HS-5 (cell line): Measurements from ENCODE around the gene PCDHA1.
"Not testable (repeated sequence)": the region's sequence is repeated elsewhere in the genome, so short reads cannot be mapped to it uniquely, and the experiment has no call there.

Experiments
- DNase-seq: peaks from one replicate; pipeline ENCODE4 v3.0.0-alpha.2; 2012; ENCODE audit warnings: low read depth

Gene PCDHA1

GRCh38 chr5:140808241-140808888 lies 22.4 kb downstream of the PCDHA1 start:
- DNase-seq, result not testable (repeated sequence)

DNA sequence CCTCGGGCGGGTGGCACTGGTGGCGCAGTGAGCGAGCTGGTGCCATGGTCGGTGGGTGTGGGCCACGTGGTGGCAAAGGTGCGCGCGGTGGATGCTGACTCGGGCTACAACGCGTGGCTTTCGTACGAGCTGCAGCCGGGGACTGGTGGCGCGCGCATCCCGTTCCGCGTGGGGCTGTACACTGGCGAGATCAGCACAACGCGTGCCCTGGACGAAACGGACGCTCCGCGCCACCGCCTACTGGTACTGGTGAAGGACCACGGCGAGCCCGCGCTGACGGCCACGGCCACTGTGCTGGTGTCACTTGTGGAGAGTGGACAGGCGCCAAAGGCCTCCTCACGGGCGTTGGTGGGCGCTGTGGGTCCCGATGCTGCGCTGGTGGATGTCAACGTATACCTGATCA lies 22.9 kb downstream of the PCDHA1 start:
- DNase-seq, result no peak

GRCh38 chr5:140821375-140822280 lies 35.7 kb downstream of the PCDHA1 start, which contains the start of gene PCDHA5:
PCDHA5 (plus strand) TSS chr5:140821613.
- no peak for DNase-seq

DNA sequence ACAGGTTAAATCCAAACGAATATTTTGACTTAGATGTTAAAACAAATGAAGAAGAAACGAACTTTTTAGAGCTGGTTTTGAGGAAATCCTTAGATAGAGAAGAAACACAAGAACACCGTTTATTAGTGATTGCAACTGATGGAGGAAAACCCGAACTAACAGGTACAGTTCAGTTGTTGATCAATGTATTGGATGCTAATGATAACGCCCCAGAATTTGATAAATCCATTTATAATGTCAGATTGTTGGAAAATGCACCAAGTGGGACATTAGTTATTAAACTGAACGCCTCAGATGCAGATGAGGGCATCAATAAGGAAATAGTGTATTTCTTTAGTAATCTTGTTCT lies 36.3 kb downstream of the PCDHA1 start:
- DNase-seq, result no peak

- DNase-seq, result not testable (repeated sequence)
Measured at GRCh38 chr5:140822969-140823368, 37.0 kb downstream of the PCDHA1 start.

DNA sequence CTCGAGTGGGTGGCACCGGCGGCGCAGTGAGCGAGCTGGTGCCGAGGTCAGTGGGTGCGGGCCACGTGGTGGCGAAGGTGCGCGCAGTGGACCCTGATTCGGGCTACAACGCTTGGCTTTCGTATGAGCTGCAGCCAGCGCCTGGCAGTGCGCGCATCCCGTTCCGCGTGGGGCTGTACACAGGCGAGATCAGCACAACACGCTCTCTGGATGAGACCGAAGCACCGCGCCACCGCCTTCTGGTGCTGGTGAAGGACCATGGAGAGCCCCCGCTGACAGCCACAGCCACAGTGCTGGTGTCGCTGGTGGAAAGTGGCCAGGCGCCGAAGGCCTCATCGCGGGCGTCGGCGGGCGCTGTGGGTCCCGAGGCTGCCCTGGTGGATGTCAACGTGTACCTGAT lies 37.5 kb downstream of the PCDHA1 start:
- DNase-seq, result no peak

GRCh38 chr5:140827704-140828361 lies 41.9 kb downstream of the PCDHA1 start, which contains the start of gene PCDHA6:
PCDHA6 (plus strand) TSS chr5:140827960; CDS start chr5:140828092, 132 bp downstream.
- no peak for DNase-seq

- DNase-seq, result no peak
Measured at GRCh38 chr5:140828362-140828737, 42.4 kb downstream of the PCDHA1 start.

DNA sequence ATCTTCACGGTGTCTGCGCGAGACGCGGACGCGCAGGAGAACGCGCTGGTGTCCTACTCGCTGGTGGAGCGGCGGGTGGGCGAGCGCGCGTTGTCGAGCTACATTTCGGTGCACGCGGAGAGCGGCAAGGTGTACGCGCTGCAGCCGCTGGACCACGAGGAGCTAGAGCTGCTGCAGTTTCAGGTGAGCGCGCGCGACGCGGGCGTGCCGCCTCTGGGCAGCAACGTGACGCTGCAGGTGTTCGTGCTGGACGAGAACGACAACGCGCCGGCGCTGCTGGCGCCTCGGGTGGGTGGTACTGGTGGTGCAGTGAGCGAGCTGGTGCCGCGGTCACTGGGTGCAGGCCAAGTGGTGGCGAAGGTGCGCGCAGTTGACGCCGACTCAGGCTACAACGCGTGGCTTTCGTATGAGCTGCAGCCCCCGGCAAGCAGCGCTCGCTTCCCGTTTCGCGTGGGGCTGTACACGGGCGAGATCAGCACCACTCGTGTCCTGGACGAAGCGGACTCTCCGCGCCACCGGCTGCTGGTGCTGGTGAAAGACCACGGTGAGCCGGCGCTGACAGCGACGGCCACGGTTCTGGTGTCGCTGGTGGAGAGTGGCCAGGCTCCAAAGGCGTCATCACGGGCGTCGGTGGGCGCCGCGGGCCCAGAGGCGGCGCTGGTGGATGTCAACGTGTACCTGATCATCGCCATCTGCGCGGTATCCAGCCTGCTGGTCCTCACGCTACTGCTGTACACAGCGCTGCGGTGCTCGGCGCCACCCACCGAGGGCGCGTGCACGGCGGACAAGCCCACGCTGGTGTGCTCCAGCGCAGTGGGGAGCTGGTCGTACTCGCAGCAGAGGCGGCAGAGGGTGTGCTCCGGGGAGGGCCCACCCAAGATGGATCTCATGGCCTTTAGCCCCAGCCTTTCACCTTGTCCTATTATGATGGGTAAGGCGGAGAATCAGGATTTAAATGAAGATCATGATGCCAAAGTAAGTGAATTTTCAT lies 43.9 kb downstream of the PCDHA1 start:
- not testable (repeated sequence) for DNase-seq

DNA sequence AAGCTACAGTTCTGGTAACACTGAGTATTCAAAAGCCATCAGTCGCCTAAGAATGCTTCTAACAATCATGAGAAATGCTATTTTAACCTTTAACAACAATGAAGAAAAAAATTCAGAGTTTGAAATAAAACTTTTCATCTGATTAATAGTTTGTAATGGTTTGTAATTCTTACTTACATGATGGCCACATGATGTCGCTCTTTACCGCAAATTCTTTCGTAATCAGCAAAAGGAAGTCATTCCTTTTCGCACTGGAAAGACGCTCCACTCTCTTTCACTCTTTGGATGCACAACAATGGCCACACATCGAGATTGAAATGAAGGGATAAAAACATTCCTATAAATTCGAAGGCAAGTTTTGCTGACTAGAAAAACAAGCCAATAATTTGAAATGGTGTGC lies 48.1 kb downstream of the PCDHA1 start, which contains the start of gene PCDHA7:
PCDHA7 (plus strand) TSS at position 277 of the 400 bp plus-strand sequence; CDS start at position 392, 115 bp downstream.
- DNase-seq, result no peak

- not testable (repeated sequence) for DNase-seq
Measured at GRCh38 chr5:140834439-140835008, 48.6 kb downstream of the PCDHA1 start.

DNA sequence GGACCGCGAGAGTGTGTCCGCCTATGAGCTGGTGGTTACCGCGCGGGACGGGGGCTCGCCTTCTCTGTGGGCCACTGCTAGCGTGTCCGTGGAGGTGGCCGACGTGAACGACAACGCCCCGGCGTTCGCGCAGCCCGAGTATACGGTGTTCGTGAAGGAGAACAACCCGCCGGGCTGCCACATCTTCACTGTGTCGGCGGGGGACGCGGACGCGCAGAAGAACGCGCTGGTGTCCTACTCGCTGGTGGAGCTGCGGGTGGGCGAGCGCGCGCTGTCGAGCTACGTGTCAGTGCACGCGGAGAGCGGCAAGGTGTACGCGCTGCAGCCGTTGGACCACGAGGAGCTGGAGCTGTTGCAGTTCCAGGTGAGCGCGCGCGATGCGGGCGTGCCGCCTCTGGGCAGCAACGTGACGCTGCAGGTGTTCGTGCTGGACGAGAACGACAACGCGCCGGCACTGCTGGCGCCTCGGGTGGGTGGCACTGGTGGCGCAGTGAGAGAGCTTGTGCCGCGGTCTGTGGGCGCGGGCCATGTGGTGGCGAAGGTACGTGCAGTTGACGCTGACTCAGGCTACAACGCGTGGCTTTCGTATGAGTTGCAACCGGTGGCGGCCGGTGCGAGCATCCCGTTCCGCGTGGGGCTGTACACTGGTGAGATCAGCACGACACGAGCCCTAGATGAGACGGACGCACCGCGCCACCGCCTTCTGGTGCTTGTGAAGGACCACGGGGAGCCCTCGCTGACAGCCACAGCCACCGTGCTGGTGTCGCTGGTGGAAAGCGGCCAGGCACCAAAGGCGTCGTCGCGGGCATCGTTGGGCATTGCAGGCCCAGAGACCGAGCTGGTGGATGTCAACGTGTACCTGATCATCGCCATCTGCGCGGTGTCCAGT lies 49.9 kb downstream of the PCDHA1 start:
- no peak for DNase-seq

DNA sequence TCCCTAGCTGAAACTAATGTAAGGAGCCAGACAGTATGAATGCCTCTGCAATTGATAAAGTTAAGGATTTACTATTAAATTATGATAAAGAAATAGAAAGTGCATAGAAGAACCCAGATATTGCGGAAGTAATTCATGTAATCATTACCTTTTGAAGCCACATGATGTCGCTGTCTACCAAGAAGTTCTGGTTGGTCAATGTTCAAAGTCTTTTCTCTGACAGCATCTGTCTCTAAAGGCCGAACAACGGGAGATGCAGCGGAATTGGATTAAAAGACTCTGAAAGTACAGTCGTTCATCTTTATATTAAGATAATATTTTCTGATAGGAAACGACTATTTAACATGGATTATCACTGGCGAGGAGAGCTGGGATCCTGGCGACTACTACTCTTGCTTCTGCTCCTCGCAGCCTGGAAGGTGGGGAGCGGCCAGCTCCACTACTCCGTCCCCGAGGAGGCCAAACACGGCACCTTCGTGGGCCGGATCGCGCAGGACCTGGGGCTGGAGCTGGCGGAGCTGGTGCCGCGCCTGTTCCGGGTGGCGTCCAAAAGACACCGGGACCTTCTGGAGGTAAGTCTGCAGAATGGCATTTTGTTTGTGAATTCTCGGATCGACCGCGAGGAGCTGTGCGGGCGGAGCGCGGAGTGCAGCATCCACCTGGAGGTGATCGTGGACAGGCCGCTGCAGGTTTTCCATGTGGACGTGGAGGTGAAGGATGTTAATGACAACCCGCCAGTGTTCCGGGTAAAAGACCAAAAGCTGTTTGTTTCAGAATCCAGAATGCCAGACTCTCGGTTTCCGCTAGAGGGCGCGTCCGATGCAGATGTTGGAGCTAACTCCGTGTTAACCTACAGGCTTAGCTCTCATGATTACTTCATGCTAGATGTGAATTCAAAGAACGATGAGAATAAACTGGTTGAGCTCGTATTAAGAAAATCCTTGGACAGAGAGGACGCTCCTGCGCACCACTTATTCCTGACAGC lies 55.3 kb downstream of the PCDHA1 start, which contains the start of gene PCDHA8:
PCDHA8 (plus strand) TSS at position 210 of the 985 bp plus-strand sequence; CDS start at position 345, 135 bp downstream.
- DNase-seq, result no peak

GRCh38 chr5:140842798-140843733 lies 57.1 kb downstream of the PCDHA1 start:
- DNase-seq, result no peak

DNA sequence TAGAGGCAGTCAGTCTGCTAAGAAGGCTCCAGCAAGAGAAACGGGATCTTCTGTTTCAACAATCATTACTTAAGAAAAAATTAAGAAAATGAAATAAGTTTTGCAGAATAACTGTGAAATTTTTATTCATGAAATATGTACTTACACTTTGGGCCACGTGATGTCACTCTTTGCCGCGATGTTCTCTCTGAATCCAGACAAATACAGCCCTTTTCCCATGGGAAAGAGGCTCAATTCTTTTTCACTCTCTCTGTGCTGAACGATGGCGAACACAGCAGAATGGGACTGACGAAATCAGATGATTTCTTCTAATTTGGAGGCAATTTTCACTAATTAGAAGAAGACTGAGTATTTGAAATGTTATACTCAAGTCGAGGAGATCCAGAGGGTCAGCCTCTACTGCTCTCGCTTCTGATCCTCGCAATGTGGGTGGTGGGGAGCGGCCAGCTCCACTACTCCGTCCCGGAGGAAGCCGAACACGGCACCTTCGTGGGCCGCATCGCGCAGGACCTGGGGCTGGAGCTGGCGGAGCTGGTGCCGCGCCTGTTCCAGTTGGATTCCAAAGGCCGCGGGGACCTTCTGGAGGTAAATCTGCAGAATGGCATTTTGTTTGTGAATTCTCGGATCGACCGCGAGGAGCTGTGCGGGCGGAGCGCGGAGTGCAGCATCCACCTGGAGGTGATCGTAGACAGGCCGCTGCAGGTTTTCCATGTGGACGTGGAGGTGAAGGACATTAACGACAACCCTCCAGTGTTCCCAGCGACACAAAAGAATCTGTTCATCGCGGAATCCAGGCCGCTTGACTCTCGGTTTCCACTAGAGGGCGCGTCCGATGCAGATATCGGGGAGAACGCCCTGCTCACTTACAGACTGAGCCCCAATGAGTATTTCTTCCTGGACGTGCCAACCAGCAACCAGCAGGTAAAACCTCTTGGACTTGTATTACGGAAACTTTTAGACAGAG lies 62.5 kb downstream of the PCDHA1 start, which contains the start of gene PCDHA9:
PCDHA9 (plus strand) TSS at position 244 of the 964 bp plus-strand sequence; CDS start at position 358, 114 bp downstream.
- not testable (repeated sequence) for DNase-seq
